ENCODE results near the gene ACSM6. TPM values are rescaled to one million over a fixed set of nuclear protein-coding genes. Genes with fewer than 3 reads are reported as not detected.

ACSM6 gene, protein sequence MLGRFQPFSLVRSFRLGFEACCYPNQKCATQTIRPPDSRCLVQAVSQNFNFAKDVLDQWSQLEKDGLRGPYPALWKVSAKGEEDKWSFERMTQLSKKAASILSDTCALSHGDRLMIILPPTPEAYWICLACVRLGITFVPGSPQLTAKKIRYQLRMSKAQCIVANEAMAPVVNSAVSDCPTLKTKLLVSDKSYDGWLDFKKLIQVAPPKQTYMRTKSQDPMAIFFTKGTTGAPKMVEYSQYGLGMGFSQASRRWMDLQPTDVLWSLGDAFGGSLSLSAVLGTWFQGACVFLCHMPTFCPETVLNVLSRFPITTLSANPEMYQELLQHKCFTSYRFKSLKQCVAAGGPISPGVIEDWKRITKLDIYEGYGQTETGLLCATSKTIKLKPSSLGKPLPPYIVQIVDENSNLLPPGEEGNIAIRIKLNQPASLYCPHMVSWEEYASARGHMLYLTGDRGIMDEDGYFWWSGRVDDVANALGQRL
- total RNA-seq: not detected in 3 replicates

DNA sequence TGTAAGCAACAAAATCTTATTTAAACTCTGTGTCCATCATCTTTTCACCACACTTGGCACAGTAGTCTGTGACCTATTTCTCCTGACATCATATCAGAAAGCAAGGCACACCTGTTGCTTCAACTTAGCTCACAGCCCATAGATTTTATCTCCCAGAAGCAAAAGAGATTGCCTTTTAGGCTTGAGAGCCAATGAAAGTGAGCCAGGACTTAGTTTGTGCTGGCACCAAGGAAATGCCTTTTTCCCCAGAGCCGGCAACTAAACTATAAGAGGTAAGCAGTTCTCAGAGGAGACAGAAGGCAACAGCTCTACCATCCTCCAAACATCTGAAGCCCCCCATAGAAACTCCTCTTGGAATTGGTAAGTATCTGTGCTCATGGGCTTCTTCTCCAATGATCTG is at the start of gene ACSM6:
TSS of gene ACSM6 (plus strand) at position 295 of the 400 bp plus-strand sequence. CDS start 248 bp downstream, outside the sequence.
- TF ChIP-seq CTCF (IDR thresholded peaks at IDR 0.05; ENCODE audit: unreplicated experiment): no peak
- Mint-ChIP-seq H3K27ac (no peak within 1 kb of the TSS), H3K4me3 (no peak within 1 kb of the TSS), H3K9me3 (no peaks in the 10 kb centered on the region), H3K36me3 (no peaks in the 10 kb centered on the region), H3K27me3 (ENCODE audit: low read depth) (no peaks in the 10 kb centered on the region), H3K4me1 (peaks cover 3% of the 10 kb centered on the region)
- no peak for DNase-seq (ENCODE audit: low spot score in 2 of 2, unreplicated experiment in 2 of 2)

DNA sequence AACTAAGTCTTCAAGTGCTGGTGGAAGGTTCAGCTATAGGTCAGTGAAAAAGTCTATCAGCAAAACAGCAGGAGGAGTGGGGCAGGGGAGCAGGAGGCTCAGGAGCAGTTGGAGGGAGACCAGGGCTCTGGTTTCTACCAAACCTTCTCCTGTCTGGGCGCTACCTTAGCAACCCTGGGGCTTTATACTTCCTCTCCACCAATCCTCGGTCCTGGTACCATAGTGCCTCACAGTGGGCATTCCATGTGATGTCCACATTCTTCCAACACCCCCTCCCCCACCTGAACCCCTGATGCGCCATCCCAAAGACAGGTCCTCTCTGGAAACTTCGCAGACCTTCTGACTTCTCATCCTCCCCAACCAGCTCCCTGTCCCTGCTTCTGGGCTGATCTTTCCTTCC is 25.3 kb upstream of the ACSM6 start:
- DNase-seq (ENCODE audit: low spot score in 2 of 2, unreplicated experiment in 2 of 2): no peak
- TF ChIP-seq CTCF (IDR thresholded peaks at IDR 0.05; ENCODE audit: unreplicated experiment): no peak
- Mint-ChIP-seq H3K4me1 (no peaks in the 10 kb centered on the region), H3K27ac (no peak overlapping the region), H3K27me3 (ENCODE audit: low read depth) (no peaks in the 10 kb centered on the region), H3K36me3 (peaks cover 29% of the 10 kb centered on the region), H3K9me3 (peaks cover 25% of the 10 kb centered on the region), H3K4me3 (no peak overlapping the region)

- TF ChIP-seq CTCF (IDR thresholded peaks at IDR 0.05; ENCODE audit: unreplicated experiment): no peak
- no peaks in the 10 kb centered on the region for H3K4me1 Mint-ChIP-seq
- no peaks in the 10 kb centered on the region for H3K27me3 Mint-ChIP-seq (ENCODE audit: low read depth)
- peaks cover 28% of the 10 kb centered on the region for H3K36me3 Mint-ChIP-seq
- peaks cover 17% of the 10 kb centered on the region for H3K9me3 Mint-ChIP-seq
- DNase-seq (ENCODE audit: low spot score in 2 of 2, unreplicated experiment in 2 of 2): no peak
- H3K27ac Mint-ChIP-seq: no peak overlapping the region
- no peak overlapping the region for H3K4me3 Mint-ChIP-seq
Measured at GRCh38 chr10:95169522-95169921, 24.5 kb upstream of the ACSM6 start.

DNA sequence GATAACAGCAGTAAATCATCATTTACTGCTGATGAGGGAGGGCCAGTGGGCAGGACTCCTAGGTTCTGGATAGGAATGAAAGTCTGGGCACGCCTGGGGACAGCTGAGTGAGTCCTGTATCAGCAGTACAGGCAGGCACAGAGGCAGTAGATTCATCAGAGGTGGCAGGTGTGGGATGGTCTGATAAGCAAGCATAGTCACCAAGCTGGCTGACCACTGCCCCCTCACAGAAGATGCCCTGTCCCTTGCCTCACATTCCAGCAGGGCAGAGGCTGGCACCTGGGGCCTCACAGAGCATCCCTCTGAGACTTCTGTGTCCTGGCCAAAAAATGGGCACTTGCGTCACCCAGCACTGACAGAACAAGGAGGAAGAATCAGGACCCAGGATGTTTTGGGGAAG is 23.2 kb upstream of the ACSM6 start:
- Mint-ChIP-seq H3K9me3 (peaks cover 13% of the 10 kb centered on the region), H3K36me3 (peaks cover 27% of the 10 kb centered on the region), H3K27me3 (ENCODE audit: low read depth) (no peaks in the 10 kb centered on the region), H3K27ac (peak overlapping the region; percentile 4), H3K4me1 (no peaks in the 10 kb centered on the region), H3K4me3 (no peak overlapping the region)
- DNase-seq (ENCODE audit: low spot score in 2 of 2, unreplicated experiment in 2 of 2): no peak
- TF ChIP-seq CTCF (IDR thresholded peaks at IDR 0.05; ENCODE audit: unreplicated experiment): no peak

DNA sequence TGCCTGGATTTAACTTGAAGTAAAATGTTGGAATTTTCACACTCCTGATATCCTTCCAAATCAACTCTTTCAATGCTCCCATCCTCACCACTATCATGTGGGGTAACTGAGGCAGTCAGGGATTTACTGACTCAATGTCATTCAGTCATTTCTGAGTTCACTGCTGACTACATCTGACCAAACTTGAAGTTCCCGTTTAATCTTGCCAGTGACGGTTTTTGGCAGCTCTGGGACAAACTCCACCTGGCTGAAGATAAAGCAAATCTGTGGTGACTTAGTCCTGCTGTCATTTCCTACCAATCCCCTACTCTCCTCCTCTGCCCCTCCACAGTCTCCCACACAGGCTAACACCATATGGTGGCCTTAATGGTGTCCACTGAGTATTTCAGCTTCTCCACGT is 22.7 kb upstream of the ACSM6 start:
- TF ChIP-seq CTCF (IDR thresholded peaks at IDR 0.05; ENCODE audit: unreplicated experiment): no peak
- Mint-ChIP-seq H3K4me1 (no peaks in the 10 kb centered on the region), H3K27me3 (ENCODE audit: low read depth) (no peaks in the 10 kb centered on the region)

More for the DNA sequence above, 22.7 kb upstream of the ACSM6 start:
- DNase-seq (ENCODE audit: low spot score in 2 of 2, unreplicated experiment in 2 of 2): no peak
- Mint-ChIP-seq H3K9me3 (peaks cover 8% of the 10 kb centered on the region), H3K36me3 (peaks cover 22% of the 10 kb centered on the region), H3K4me3 (no peak overlapping the region), H3K27ac (no peak overlapping the region)

Data from mesothelial cell of epicardium (in vitro differentiated cells).